Stimulated activated CD4-positive, alpha-beta T cell treated with anti-CD3 and anti-CD28 coated beads, Interleukin-15, amount 100 ng/mL, for 24 hours (primary cell): ENCODE measurements around the gene NOS3.
"Not testable (repeated sequence)": the region's sequence is repeated elsewhere in the genome, so short reads cannot be mapped to it uniquely, and the experiment has no call there.

Experiments
- DNase-seq: peaks from one replicate; pipeline ENCODE4 v3.0.0-alpha.2; 2020

The NOS3 gene

DNA sequence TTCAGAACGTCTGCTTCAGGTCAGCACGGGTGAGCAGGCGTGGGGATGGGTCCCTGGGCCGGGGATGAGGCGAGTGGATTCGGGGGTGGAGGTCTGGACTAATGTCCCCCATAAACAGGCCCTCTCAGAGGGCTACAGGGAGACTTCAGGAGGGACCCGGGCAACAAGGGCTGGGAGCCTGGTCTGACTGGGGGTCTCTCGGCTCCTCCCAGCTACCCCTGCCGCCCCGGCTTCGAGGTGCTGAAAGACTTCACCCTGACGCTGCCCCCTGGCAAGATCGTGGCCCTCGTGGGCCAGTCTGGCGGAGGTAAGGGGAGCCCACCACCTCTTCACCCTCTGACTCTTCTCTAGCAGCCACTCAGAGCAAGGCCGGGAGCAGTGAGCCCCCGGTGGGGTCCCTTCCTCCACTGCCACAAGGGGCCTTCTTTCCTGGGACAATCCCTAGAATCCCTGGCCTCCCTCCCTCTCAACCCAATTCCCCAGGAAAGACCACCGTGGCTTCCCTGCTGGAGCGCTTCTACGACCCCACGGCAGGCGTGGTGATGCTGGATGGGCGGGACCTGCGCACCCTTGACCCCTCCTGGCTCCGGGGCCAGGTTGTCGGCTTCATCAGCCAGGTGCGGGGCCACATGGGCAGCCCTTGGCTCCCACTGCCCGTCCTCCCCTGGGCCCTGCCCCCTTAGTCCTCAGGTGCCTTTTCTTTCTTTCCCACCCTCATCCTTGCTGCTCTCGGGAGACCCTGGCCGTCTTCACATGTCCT lies 50.0 kb downstream of the NOS3 start:
- DNase-seq: no peak

DNA sequence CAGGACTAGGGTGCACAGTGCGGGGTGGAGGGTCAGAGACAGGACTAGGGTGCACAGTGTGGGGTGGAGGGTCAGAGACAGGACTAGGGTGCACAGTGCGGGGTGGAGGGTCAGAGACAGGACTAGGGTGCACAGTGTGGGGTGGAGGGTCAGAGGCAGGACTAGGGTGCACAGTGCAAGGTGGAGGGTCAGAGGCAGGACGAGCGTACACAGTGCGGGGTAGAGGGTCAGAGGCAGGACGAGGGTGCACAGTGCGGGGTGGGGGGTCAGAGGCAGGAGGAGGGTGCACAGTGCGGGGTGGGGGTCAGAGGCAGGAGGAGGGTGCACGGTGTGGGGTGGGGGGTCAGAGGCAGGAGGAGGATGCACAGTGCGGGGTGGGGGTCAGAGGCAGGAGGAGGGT lies 52.6 kb downstream of the NOS3 start:
- DNase-seq: not testable (repeated sequence)

GRCh38 chr7:151043959-151044358 lies 53.1 kb downstream of the NOS3 start:
- DNase-seq: no peak

- no peak for DNase-seq
Observed at GRCh38 chr7:151045262-151045661, 54.4 kb downstream of the NOS3 start.

GRCh38 chr7:151045967-151046366 lies 55.1 kb downstream of the NOS3 start:
- no peak for DNase-seq

DNA sequence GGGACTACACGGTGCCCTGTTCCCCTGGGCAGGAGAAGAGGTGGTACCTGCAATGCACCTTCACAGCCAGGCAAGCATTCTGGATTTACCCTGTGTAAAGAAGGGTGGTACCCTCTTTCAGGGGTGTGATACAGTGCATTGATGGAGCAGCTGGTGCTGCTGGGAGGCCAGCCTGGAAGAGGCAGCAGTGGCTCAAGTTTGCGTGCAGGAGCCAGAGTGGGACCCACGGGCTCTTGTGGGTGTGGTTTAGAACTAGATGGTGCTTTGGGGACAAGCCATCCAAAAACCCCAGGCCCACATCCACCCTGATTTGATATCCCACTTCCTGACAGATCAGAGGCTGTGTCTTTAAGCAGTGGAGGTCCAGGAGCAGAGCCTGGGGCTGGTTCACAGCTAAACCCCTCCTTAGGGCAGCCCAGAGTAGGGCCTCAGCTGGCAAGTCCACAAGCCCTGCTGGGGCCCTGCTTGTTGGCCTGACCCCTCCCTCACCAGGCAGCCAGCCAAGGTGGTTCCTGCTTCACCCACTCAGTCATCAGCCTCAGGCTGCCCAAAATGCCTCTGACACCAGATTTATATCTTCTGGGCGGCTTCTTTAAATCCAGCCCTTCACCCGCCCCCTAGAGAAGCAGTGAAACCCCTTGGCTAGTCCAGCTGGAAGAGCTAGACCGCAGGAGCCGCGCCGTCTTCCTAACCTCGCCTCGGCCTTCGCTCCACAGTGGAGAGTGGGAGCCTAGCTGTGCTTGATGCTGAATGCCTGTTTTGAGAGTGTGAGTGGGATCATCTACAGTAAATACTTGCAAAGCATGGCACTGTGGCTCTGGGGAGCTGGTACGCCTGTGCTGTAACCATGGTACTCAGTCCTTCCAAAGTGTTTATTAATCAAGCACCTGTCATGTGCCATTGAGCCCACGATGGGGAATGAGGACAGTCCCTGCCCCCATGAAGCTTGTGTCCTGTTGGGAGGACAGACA lies 56.1 kb downstream of the NOS3 start:
- DNase-seq: no peak

DNA sequence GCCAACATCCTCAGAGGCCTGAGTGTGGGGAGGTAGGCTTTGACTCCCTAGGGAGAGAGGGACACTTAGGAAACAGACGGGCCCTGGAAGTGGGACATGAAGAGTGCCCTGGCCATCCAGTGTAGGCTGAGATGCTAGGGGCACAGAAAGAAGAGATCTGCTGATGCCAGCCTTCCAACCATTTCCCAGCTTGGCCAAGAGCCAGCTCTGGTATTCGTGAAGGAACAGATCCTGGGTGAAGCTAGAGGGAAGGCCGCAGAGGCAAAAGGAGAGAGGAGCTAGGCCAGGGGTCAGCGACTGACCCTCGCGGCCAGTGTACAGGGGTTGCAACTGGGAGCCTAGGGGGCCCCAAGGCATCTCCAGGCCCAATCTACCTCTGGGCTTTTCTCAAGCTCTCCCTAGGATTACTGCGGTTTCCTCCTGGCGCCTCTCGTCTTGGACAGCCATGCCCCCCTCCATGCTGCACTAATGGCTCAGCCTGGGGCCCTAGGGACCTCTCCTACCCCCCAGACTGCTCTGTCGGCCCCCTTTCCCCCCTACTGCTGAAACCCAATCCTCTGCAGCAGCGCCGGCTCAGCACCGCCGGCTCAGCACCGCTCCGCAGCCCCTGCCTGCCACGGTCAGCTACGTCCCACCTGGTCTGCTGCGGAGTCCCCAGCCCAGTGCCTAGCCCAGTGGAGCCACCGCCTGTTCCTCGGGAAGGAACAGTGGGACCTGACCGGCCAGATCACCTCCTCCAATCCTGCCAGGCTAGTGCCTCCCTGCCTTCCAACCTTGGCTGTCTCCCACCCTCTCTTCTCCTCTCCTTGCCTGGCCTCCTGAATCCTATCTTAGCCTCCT lies 57.4 kb downstream of the NOS3 start, which contains the start of gene ASIC3:
TSS of gene ASIC3 (plus strand) at position 556 of the 840 bp plus-strand sequence. CDS start 355 bp downstream, outside the sequence.
- DNase-seq: no peak

- no peak for DNase-seq
Observed at GRCh38 chr7:151048911-151049463, 58.2 kb downstream of the NOS3 start.

DNA sequence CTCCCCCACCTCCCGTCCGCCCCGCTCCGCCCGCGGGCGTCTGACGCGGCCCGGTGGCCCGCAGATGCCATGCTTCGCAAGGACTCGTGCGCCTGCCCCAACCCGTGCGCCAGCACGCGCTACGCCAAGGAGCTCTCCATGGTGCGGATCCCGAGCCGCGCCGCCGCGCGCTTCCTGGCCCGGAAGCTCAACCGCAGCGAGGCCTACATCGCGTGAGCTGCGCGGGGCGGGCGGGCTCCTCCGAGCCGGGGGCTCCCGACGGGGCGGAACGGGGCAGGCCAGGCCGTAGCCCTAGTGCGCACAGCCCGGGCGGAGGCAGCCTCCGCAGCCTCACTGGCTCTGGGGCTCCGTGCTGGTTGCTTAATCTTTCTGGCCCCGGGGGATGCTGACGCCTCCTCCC lies 60.3 kb downstream of the NOS3 start:
- DNase-seq: peak; percentile 68

DNA sequence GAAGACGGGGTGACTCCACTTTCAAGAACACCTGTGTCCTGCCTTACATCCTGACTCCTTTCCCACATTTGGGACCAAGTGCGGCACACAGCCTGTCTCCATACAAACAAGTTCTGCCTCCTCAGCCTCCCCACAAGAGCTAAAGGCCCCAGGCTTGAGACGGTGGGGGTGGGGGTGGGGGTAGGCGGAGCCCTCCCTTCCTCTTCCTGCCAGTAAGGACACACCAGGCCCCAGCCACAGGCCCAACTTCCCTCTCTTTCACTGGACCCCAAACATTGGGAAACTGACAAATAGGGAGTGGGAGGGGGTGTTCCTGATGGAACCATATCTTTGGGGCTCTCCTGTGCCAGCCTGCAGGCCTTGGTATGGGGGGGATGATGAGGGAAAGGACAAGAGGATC lies 62.3 kb downstream of the NOS3 start:
- no peak for DNase-seq

DNA sequence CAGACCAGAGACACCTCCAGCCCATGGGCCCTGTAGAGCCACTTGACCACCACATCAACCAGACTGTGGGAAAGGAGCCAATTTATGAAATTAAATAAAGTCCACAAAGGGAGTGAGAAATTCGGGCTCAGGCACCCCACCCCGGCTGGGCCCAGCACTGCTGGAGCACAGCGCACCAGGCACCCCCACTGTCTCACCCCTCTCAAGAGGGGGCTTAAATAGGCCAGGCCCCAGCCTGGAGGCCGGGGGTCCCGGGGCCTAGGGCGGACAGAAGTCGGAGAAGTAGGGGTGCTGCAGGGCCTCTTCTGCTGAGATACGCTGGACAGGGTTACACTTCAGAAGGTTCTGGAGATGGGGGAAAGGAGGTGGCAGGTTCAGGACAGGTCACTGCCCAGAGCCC lies 62.9 kb downstream of the NOS3 start:
- no peak for DNase-seq

GRCh38 chr7:151056283-151056665 lies 65.5 kb downstream of the NOS3 start:
- no peak for DNase-seq

DNA sequence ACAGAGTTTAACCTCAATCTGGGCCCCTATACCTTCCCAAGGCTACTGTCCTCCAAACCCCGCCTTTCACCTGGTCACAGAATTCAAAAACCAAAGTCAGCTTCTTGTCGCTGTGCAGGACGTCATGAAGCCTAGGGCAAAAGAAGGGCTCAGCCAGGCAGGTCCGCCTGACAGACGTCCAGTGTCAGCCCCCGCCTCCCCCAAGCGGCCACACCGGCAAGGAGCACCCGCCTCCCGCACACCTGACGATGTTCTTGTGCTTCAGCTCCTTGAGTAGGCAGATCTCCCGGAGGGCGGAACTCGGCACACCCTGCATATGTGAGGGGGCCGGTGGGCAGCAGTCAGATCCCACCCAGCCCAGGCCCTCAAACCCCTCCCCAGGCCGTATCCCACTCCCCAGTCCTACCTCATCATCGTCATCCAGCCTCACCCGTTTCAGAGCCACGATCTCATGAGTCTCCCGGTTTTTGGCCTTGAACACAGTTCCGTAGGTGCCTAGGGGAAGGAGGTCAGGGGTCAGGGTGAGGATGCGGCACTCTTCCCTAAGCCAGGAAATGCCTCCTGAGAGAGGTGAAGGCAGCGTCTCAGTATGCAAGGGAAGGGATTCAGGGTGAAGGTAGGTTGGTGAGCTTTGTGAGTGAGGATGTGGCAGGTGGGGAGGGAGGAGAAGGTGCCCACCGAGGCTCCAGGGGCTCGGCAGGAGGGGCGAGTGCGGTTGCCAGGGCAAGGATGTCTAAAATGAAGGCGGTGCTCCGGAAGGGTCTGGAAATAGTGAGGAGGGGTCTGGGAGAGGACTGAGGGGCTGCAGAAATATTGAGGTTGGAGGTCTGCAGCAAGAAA lies 66.1 kb downstream of the NOS3 start:
- no peak for DNase-seq

- no peak for DNase-seq
Observed at GRCh38 chr7:151057506-151057988, 66.7 kb downstream of the NOS3 start, which contains the start of gene CDK5. Gene CDK5, minus strand, starts transcription at chr7:151057897. Its CDS starts 49 bp downstream, at chr7:151057848.

- peak; percentile 98 for DNase-seq
Observed at GRCh38 chr7:151057989-151058780, 67.4 kb downstream of the NOS3 start.

GRCh38 chr7:151058781-151059366 lies 68.1 kb downstream of the NOS3 start:
- DNase-seq: no peak

- peak; percentile 81 for DNase-seq
Observed at GRCh38 chr7:151059367-151060112, 68.7 kb downstream of the NOS3 start, which contains the start of gene SLC4A2. Gene SLC4A2, plus strand, starts transcription at chr7:151059589. Its CDS starts 2,399 bp downstream, at chr7:151061988.

DNA sequence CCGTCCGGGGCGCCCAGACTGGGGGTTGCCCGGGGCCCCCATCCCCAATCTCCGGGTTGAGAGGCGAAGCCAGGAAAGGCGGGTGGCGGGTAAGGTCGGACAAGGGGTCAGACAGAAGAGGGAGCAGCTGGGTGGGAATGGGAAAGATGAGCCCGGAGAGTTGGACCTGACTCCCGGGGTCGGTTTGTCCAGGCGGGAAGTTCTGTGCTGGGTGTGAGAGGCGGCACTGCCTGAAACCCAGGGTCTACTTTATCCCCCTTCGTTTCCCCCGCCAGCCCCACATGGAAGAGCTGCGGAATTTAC lies 69.2 kb downstream of the NOS3 start:
- no peak for DNase-seq
